GM20000 (cell line): Measurements from ENCODE around the gene RBMS3.

ENCODE experiments used
- DNase-seq: peaks from one replicate; pipeline ENCODE4 v3.0.0; 2012; ENCODE audit warnings: low spot score
- TF ChIP-seq, protein P1 (sequence below): IDR thresholded peaks from 2 replicates; pipeline ENCODE4 v1.5.1; 2012; ENCODE audit warnings: mild to moderate bottlenecking, control low read depth; ENCODE audit errors: extremely low read depth, missing control alignments

The RBMS3 gene

DNA sequence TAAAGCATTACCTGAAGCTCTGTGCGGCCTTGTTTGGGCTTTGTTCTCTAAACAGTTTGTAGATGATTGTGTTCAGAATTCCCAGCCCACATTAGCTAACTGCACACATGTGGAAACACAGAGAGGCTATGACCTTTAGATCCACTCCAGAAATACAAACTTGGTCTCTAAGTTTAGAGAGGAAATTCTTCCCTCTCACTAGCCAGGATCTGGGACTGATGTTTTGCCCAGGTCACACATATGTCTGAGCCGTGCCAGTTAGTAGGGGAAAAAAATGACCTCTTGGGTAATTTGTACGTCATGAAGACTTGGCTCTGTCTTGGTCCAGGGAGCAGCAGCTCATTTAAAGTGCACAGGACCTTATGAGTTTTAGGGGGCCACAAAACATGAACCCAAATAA is 223.1 kb downstream of the RBMS3 start:
- DNase-seq = no peak
- TF ChIP-seq, protein P1, sequence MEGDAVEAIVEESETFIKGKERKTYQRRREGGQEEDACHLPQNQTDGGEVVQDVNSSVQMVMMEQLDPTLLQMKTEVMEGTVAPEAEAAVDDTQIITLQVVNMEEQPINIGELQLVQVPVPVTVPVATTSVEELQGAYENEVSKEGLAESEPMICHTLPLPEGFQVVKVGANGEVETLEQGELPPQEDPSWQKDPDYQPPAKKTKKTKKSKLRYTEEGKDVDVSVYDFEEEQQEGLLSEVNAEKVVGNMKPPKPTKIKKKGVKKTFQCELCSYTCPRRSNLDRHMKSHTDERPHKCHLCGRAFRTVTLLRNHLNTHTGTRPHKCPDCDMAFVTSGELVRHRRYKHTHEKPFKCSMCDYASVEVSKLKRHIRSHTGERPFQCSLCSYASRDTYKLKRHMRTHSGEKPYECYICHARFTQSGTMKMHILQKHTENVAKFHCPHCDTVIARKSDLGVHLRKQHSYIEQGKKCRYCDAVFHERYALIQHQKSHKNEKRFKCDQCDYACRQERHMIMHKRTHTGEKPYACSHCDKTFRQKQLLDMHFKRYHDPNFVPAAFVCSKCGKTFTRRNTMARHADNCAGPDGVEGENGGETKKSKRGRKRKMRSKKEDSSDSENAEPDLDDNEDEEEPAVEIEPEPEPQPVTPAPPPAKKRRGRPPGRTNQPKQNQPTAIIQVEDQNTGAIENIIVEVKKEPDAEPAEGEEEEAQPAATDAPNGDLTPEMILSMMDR = no peak

DNA sequence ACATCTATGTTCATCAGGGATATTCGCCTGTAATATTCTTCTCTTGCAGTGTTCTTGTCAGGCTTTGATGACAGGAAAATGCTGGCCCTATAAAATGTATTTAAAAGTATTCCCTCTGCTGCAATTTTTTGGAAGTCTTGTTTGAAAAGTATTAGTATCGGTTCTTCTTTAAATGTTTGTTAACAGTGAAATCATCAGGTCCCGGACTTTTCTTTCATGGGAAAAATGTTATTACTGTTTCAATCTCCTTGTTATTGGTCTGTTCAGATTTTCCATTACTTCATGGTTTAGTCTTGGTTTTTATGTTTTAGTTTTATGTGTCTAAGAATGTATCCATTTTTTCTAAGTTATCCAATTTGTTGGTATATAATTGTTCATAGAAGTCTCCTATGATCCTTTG is 225.6 kb downstream of the RBMS3 start:
- TF ChIP-seq, protein P1 = no peak
- DNase-seq = no peak

DNA sequence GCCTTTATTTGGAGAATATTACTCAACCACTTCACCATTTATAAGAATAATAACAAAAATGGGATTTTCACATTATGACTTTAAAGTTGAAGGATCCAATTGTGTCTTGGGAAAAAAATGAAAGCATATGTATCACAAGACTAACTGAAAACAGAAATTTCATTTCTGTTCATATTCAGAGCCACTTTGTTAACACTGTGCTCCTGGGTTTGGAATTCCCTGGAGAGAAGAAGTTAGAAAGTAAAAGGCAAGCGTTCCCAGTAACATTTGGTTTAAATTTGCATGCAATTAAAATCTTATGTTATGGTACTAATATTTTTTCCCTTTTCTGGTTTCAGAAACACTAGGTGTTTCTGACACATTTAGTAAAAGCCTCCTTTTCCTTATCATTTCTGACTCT is 230.8 kb downstream of the RBMS3 start:
- no peak for DNase-seq
- TF ChIP-seq, protein P1 = no peak

DNA sequence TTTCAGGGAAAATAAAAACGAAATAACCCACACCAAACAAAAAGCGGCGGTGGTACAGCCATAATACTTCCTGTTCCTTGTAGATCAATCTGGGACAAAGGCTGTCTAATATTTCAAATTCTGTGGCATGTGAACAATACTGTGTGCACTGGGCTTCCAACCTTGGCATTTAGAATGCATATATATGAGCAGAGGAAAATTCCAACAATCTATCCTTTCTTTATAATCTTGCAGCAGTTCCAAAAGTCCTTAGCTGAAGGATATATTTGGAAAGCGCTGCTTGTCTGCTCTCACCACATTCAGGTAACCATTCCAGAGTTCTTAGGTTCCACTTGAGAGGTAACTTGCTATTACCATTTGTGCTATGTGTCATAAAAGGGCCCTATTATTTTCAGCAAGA is 231.8 kb downstream of the RBMS3 start:
- DNase-seq = no peak
- TF ChIP-seq, protein P1 = no peak

DNA sequence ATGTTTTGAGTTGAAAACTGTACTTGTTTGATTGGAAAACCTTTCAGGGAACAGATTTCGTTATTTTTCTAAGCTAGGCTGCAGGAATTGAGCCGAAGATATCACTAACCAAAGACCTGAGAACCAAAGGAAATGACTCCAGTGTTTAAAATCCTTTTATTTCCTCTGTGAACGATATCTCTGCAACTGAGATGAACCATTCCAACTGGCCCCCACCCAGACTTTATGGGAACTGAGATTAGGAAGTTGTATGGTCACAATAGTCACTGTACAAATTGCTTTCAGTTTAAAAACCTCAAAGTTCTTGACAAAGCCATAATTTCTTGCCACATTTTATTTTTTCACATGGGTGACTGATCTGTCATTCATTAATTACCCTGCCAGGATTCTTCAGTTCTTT is 232.4 kb downstream of the RBMS3 start:
- TF ChIP-seq, protein P1 = no peak

DNA sequence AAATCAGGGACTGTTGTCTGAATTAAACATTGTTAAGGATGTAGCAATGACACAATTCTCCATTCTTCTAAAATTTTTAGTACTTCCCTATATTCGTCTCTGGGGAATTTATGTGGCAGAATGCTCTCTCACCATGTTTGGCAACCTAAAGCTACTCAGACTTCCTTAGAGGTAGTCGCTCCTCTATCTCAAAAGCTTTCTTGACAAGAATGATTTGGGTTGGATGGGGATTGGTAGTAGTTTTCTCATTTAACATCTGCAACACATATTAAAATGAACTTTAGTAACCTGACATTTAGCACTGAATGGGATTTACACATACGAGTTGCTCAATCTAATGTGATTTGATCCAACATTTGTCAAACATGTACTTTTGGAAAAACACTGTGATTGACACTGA is 233.3 kb downstream of the RBMS3 start:
- DNase-seq = no peak
- TF ChIP-seq, protein P1 = no peak

More for the DNA sequence above, 232.4 kb downstream of the RBMS3 start:
- DNase-seq = no peak

DNA sequence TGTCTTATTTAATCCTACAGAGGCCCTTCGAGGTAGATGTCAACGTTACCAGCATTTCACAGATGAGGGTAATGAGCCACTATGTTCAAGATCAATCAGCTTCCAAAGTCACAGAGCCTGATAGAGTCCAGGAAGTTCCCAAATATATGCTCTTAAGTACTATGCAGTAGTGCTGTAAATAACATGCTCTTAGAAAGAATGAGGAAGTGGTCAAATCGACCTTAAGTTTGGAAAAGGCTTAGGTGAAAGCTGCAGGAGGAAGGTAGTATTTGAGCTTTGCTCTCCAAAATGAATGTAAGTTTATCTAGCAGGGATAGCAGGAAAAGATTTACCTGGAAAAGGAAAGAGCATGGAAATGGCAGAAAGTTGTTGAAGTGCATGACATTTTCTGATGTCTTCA is 234.0 kb downstream of the RBMS3 start:
- TF ChIP-seq, protein P1 = no peak
- no peak for DNase-seq
